GM13977 (cell line): ENCODE results near the gene B4GALT1.

ENCODE experiments used
- DNase-seq: peaks from one replicate; pipeline ENCODE4 v3.0.0; 2012; ENCODE audit warnings: low spot score
- CTCF ChIP-seq: IDR thresholded peaks from 2 replicates; pipeline ENCODE4 v1.5.1; 2012; ENCODE audit warnings: mild to moderate bottlenecking, control low read depth; ENCODE audit not compliant: insufficient read depth; ENCODE audit errors: extremely low read depth, missing control alignments
- in situ Hi-C: fragments of 300-500 bp; cut with MboI; formaldehyde crosslinking; loops from one replicate; pipeline ENCODE4 v1.12.0; 2022; ENCODE audit warnings: low sequenced_read_pairs, low pct_unique_long_range_greater_than_20kb, mixed read lengths, inconsistent platforms; ENCODE audit not compliant: unreplicated experiment

Gene B4GALT1

DNA sequence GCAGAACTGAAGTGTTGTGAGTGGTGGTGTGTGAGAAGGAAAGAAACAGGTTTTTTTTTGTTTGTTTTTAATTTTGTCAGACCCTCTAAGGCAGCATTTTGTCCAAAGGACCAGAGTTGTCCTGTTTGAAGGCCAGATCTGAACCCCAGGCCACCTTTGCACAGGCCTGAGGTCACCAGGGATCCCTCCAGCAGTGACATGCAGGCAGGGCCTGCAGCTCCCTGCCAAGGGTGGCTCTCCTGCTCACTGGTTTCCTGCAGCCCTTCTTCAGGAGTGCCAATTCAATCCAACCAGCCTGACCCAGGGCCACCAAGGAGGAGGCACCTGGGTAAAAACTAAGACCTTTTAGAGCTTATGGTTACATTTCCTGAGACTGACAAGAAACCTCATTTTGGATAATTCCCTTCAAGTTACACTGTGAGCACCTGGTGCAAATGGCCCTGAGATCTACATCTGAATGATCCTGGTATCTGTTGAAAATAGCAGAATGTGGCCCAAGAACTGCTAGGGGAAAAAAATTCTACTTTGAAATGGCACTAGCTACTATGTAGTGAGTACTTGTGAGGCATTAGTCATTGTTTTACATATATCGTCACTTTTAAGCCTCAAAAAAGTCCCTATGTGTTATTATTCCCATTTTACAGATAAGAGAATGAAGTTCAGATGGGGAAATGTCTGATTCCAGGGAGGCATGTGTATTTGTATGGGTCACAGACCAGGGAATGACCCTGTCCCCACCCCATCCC, 57.1 kb downstream of the B4GALT1 start:
- DNase-seq, result no peak
- in situ Hi-C loops, result no loop called here
- TF ChIP-seq CTCF, result no peak

DNA sequence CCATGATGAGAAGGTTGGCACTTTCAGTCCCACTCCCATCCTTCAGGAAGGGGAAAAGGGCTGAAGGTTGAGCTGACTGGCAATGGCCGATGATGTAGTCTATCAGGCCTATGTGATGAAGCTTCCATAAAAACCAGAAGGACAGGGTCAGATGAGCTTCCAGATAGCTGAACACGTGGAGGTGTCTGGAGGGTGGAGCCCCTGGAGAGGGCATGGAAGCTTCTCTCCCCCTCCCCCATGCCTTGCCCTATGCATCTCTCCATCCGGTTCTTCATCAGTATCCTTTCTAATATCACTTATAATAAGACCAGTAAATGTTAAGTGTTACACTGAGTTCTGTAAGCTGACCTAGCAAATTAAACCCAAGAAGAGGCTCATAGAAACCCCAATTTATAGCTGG, 58.0 kb downstream of the B4GALT1 start:
- in situ Hi-C loops, result no loop called here
- TF ChIP-seq CTCF, result no peak
- DNase-seq, result no peak

DNA sequence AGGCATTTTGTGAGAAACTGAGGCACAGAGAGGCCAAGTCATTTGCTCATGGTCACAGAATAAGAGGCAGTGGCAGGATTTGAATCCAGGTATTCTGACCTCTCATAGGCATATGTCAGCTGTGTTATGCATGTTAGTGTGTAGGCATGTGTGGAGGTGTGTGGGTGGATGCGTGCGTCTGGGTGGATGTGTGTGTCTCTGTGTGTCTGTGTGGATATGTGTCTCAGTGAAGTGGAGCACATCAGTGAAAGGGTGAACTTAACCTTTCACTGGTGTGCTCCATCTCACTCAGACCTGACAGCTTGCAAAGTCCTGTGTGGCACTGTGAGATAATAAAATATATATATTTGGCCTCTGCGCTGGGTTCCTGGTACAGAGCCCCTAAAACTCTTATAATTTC, 58.7 kb downstream of the B4GALT1 start:
- in situ Hi-C loops, result no loop called here
- TF ChIP-seq CTCF, result no peak
- DNase-seq, result no peak

GRCh38 chr9:33107762-33108161, 59.4 kb downstream of the B4GALT1 start:
- DNase-seq, result no peak
- in situ Hi-C loops, result no loop called here
- no peak for TF ChIP-seq CTCF

DNA sequence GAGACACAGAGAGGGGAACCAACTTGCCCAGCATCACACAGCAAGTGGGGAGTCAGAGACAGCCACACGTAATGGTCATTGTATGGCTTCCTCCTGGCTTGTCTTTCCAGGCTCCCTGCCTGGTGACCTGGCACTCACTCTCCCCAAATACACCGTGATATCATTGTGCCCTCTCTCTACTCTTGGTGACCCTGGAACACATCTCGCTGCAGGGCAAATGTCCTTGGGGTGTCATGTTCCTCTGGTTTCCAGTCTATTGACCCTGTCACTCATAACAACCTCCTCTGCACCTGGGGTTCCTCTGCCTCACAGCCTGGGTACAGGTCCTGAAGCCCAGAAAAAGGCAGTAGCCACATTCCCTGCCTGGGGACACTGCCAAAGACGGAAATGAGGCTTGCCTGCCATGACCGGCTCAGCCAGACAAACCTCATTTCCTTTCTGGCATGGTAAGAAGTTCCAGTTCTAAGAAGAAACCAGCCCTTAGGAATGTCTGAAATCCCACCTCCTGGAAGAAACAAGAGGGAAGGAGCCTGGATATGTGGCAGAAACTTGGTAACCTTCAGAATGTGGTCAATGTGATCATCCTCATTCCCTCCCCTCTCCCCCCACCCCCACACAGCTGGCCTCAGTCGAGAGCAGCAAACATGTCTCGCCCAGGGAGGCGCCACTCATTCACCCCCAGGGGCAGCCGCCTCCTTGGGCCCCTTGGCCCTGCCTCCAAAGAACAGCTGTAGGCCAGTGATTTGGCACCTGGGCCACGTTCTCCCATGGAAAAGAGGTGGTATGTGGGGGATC, 60.1 kb downstream of the B4GALT1 start:
- no peak for DNase-seq
- no peak for TF ChIP-seq CTCF
- in situ Hi-C loops, result no loop called here

DNA sequence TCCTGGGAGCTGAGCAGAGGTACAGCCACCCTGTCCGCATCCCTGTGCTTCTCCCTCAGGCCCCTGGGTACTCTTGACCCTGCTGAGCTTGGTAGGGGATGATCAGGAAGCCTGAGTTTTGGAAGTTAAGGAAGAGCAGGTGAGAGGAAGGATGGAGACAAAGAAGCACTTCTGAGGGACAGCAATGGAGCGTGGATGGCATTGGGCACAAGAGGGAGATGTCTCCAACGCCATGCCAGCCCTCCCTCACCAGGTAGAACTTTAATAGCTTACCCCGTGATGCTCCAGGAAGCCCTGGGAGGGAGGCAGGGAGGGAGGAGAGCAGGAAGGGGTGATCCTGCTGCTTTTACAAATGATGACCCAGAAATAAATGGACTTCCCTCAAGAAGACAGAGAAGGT, 60.8 kb downstream of the B4GALT1 start:
- in situ Hi-C loops, result no loop called here

More for the DNA sequence above, 60.8 kb downstream of the B4GALT1 start:
- TF ChIP-seq CTCF, result no peak
- no peak for DNase-seq
